OCI-LY7 (cell line): Measurements from ENCODE around the gene PSMG3. TPM values are rescaled to one million over a fixed set of nuclear protein-coding genes. Genes with fewer than 3 reads are reported as not detected.

ENCODE experiments used
- BruUV-seq: library from RNA; stranded (reverse); fragments of 400-500 nt; replicated peaks from 2 replicates; lab custom pipeline; 2021; lab: Mats Ljungman, UMichigan
- CTCF ChIA-PET: fragments of 300-600 bp; sonication (Branson Sonifier 250); formaldehyde crosslinking; loops from one replicate; lab custom pipeline; 2022; ENCODE audit warnings: antibody characterized with exemption; ENCODE audit not compliant: unreplicated experiment; lab: Charles Lee
- POLR2A ChIA-PET: fragments of 300-600 bp; sonication (Branson Sonifier 250); formaldehyde crosslinking; loops from one replicate; lab custom pipeline; 2022; ENCODE audit warnings: antibody characterized with exemption; lab: Charles Lee
- DNase-seq: peaks from one replicate; pipeline ENCODE4 v3.0.0-alpha.2; 2015; ENCODE audit warnings: low spot score
- H2AFZ ChIP-seq: fragments of 200-600 bp; sonication (generic), shearing (Covaris generic); 2 replicates; pipeline ENCODE4 v1.6.1; 2014; ENCODE audit warnings: mild to moderate bottlenecking, antibody characterized with exemption, low read length, moderate library complexity
- H3K27ac ChIP-seq: fragments of 200-600 bp; sonication (generic); 2 replicates; pipeline ENCODE4 v1.5.1; 2014; ENCODE audit warnings: mixed run types, low read depth, mild to moderate bottlenecking, moderate library complexity, low read length, inconsistent platforms; ENCODE audit not compliant: poor library complexity, severe bottlenecking
- H3K36me3 ChIP-seq: fragments of 200-600 bp; sonication (generic); 2 replicates; pipeline ENCODE4 v1.6.1; 2014; ENCODE audit warnings: mild to moderate bottlenecking, antibody characterized with exemption, low read length, moderate library complexity, mixed read lengths; ENCODE audit not compliant: insufficient read depth
- H3K4me1 ChIP-seq: fragments of 200-600 bp; sonication (generic); 2 replicates; pipeline ENCODE4 v1.5.1; 2014; ENCODE audit warnings: mild to moderate bottlenecking, low read length; ENCODE audit not compliant: insufficient read depth, poor library complexity, severe bottlenecking
- H3K4me2 ChIP-seq: fragments of 200-600 bp; sonication (generic); 2 replicates; pipeline ENCODE4 v1.6.1; 2014; ENCODE audit warnings: mild to moderate bottlenecking, low read length
- H3K4me3 ChIP-seq: fragments of 200-600 bp; sonication (generic); 2 replicates; pipeline ENCODE4 v1.5.1; 2014; ENCODE audit warnings: mild to moderate bottlenecking, low read depth, low read length; ENCODE audit not compliant: poor library complexity, severe bottlenecking
- H3K79me2 ChIP-seq: fragments of 200-600 bp; sonication (generic); 2 replicates; pipeline ENCODE4 v1.6.1; 2016; ENCODE audit warnings: low read depth, mild to moderate bottlenecking, low read length, moderate library complexity, mixed read lengths; ENCODE audit not compliant: insufficient read depth
- H3K9me2 ChIP-seq: fragments of 200-600 bp; sonication (generic); 2 replicates; pipeline ENCODE4 v1.6.1; 2016; ENCODE audit warnings: mild to moderate bottlenecking, low read length, mixed read lengths; ENCODE audit not compliant: insufficient read depth
- H3K9me3 ChIP-seq: fragments of 200-600 bp; sonication (generic); 2 replicates; pipeline ENCODE4 v1.6.1; 2014; ENCODE audit warnings: mild to moderate bottlenecking, mixed run types, low read length, mixed read lengths
- H4K20me1 ChIP-seq: fragments of 200-600 bp; sonication (generic); 2 replicates; pipeline ENCODE4 v1.6.1; 2014; ENCODE audit warnings: mild to moderate bottlenecking, antibody characterized with exemption, low read length, moderate library complexity, mixed read lengths; ENCODE audit not compliant: insufficient read depth
- EZH2phosphoT487 ChIP-seq: fragments of 200-600 bp; sonication (generic); IDR thresholded peaks from 2 replicates; pipeline ENCODE4 v1.6.1; 2018; ENCODE audit warnings: low read depth, borderline replicate concordance, mild to moderate bottlenecking, mixed run types, antibody characterized with exemption, low read length, moderate library complexity, mixed read lengths
- intact Hi-C: fragments of 100-400 bp; cut with micrococcal nuclease; formaldehyde crosslinking; loops from one replicate; pipeline ENCODE4 v1.10.0; 2022; ENCODE audit not compliant: unreplicated experiment
- total RNA-seq, 2 experiments: library from RNA; depleted of rRNA in 1 of 2; stranded (reverse); fragments of >200 nt in 1 of 2; shearing (Covaris generic) in 1 of 2; gene quantifications; 2 replicates each; pipeline ENCODE4 v1.2.3, GENCODE V29; 2014 to 2022
- TF ChIP-seq, protein P1 (sequence below): fragments of 200-600 bp; sonication (generic); conservative IDR thresholded peaks from 2 replicates; pipeline ENCODE4 v1.5.1; 2014; ENCODE audit warnings: mild to moderate bottlenecking, antibody characterized with exemption, low read length, moderate library complexity, mixed read lengths

Gene PSMG3
- total RNA-seq, 2 experiments from 2014 or later = 63.7 to 129 TPM

DNA sequence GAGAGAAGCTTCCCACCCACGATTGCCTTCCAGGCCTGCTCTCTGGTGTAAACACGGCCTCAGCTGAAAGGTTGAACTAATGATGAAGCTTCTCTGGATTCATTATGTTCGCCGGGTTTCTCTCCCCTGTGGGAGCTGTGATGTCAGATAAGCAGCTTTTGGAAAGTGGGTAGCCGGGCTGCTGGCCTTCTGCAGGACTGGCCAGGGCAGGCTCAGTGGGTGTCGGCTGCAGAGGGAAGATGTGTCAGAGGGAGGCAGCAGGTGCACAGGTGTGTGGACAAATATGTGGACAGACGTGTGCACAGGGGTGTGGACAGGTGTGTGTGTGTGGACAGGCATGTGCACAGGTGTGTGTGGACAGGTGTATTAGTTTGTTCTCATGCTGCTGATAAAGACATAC lies 28.5 kb upstream of the PSMG3 start:
- intact Hi-C loops = no loop called here
- H3K36me3 ChIP-seq = no peaks in the 10 kb centered on the region
- no peak overlapping the region for H2AFZ ChIP-seq
- H3K4me2 ChIP-seq = no peak overlapping the region
- TF ChIP-seq EZH2phosphoT487 = no peak
- TF ChIP-seq, protein P1, sequence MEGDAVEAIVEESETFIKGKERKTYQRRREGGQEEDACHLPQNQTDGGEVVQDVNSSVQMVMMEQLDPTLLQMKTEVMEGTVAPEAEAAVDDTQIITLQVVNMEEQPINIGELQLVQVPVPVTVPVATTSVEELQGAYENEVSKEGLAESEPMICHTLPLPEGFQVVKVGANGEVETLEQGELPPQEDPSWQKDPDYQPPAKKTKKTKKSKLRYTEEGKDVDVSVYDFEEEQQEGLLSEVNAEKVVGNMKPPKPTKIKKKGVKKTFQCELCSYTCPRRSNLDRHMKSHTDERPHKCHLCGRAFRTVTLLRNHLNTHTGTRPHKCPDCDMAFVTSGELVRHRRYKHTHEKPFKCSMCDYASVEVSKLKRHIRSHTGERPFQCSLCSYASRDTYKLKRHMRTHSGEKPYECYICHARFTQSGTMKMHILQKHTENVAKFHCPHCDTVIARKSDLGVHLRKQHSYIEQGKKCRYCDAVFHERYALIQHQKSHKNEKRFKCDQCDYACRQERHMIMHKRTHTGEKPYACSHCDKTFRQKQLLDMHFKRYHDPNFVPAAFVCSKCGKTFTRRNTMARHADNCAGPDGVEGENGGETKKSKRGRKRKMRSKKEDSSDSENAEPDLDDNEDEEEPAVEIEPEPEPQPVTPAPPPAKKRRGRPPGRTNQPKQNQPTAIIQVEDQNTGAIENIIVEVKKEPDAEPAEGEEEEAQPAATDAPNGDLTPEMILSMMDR = no peak
- no peak for DNase-seq
- H3K79me2 ChIP-seq = no peaks in the 10 kb centered on the region
- ChIA-PET POLR2A (no interaction called here), CTCF (no interaction called here)
- H3K4me3 ChIP-seq = no peak overlapping the region
- H3K27ac ChIP-seq = no peak overlapping the region
- H3K9me2 ChIP-seq = no peaks in the 10 kb centered on the region
- no peaks in the 10 kb centered on the region; the same call in 1 of the 2 replicates for H4K20me1 ChIP-seq
- BruUV-seq = no TSS peak
- H3K4me1 ChIP-seq = no peaks in the 10 kb centered on the region
- H3K9me3 ChIP-seq = no peaks in the 10 kb centered on the region

DNA sequence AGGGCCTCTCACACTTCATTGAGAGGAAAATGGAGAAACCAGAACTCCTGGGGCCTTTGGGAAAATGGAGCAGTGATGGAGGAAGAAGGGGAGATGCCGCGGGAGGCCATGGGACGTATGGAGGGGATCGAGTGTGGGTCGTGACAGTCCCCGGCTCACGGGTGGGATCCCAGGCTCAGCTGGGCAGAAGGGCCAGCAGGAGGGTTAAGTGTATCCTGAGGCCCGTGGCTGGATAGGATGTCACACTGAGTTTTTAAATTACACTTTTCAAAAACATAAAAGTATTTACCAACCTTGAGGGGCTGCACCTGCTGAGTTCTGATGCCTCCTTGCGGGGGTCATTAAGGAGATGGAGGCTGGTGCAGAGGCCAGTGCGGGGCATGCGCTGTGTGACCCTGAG lies 28.0 kb upstream of the PSMG3 start:
- Histone ChIP-seq H4K20me1 (no peaks in the 10 kb centered on the region; the same call in 1 of the 2 replicates), H3K4me3 (no peak overlapping the region), H3K79me2 (no peaks in the 10 kb centered on the region), H3K4me2 (no peak overlapping the region), H3K27ac (no peak overlapping the region), H2AFZ (no peak overlapping the region), H3K9me3 (no peaks in the 10 kb centered on the region), H3K4me1 (peaks cover 3% of the 10 kb centered on the region), H3K9me2 (no peaks in the 10 kb centered on the region), H3K36me3 (no peaks in the 10 kb centered on the region)
- intact Hi-C loops = no loop called here
- TF ChIP-seq, protein P1 = no peak
- TF ChIP-seq EZH2phosphoT487 = no peak
- DNase-seq = no peak
- ChIA-PET POLR2A (no interaction called here), CTCF (no interaction called here)
- no TSS peak for BruUV-seq

DNA sequence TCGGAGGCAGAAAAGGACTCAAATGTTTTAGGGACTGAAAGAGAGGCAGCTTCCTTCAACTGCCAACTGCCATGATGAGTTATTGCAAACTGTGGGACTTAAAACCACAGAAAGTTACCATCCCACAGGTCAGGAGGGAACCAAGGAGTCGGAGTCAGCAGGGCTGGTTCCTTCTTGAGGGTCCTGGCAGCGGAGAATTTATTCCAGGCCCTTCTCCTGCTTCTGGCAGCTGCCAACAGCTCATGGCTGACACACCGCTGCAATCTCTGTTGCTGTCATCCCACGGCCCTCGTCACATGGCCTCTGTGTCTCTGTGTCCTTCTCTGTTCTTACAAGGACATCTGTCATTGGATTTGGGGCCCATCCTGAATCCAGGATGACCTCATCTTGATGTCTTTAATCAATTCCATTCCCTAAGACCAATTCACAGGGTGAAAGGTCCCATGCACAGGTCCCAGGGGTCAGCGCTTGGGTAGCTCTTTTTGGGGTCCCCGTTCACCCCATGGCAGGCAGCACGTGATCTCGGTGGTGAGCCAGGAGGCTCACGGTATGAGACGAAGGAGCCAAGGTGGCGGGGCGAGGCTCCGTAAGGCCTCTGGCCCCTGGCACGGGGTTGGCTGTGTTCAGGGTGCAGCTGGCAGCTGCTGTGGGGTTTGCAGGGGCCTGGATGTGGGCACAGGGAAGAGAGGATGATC lies 27.4 kb upstream of the PSMG3 start:
- POLR2A ChIA-PET = no interaction called here
- no peaks in the 10 kb centered on the region for H3K9me3 ChIP-seq
- no peak overlapping the region for H3K27ac ChIP-seq
- intact Hi-C loops = no loop called here
- TF ChIP-seq, protein P1 = no peak
- TF ChIP-seq EZH2phosphoT487 = no peak
- CTCF ChIA-PET = no interaction called here
- no peak overlapping the region for H3K4me3 ChIP-seq
- BruUV-seq = no TSS peak
- no peaks in the 10 kb centered on the region for H3K36me3 ChIP-seq
- H3K9me2 ChIP-seq = no peaks in the 10 kb centered on the region
- DNase-seq = no peak
- no peaks in the 10 kb centered on the region for H3K79me2 ChIP-seq
- H3K4me1 ChIP-seq = peaks cover 9% of the 10 kb centered on the region
- no peak overlapping the region for H2AFZ ChIP-seq
- H4K20me1 ChIP-seq = no peaks in the 10 kb centered on the region; the same call in 1 of the 2 replicates
- H3K4me2 ChIP-seq = no peak overlapping the region
